Stimulated activated naive B cell treated with anti-CD40 and anti-IgM and Interleukin-4, amounts not matched to agents 10 μg/mL and 1 μg/mL and 100 μg/mL, for 72 hours (primary cell): ENCODE data around the gene SH3RF1.

Experiments
- ATAC-seq, 2 donors: fragments of 150-1000 bp; cut with Tn5 transposase; replicated peaks; 2 replicates each; pipeline ENCODE4 v1.10.0; 2021; ENCODE audit warnings: moderate library complexity in 1 of 2
- DNase-seq: peaks from one replicate; pipeline ENCODE4 v3.0.0; 2021
- H3K27ac Mint-ChIP-seq: one replicate; pipeline ENCODE4 v1.8.0; 2022; ENCODE audit warnings: mild to moderate bottlenecking, mixed read lengths
- H3K27me3 Mint-ChIP-seq, 2 donors: one replicate each; pipeline ENCODE4 v1.8.0; 2022; ENCODE audit warnings: mixed read lengths in 2 of 2
- H3K36me3 Mint-ChIP-seq, 2 donors: one replicate each; pipeline ENCODE4 v1.8.0; 2022; ENCODE audit warnings: mixed read lengths in 2 of 2, mild to moderate bottlenecking in 1 of 2
- H3K4me1 Mint-ChIP-seq, 2 donors: one replicate each; pipeline ENCODE4 v1.8.0; 2022; ENCODE audit warnings: mixed read lengths in 2 of 2, mild to moderate bottlenecking in 1 of 2
- H3K4me3 Mint-ChIP-seq, 2 donors: one replicate each; pipeline ENCODE4 v1.8.0; 2022; ENCODE audit warnings: mild to moderate bottlenecking in 2 of 2, mixed read lengths in 2 of 2, moderate library complexity in 1 of 2
- H3K9me3 Mint-ChIP-seq, 2 donors: one replicate each; pipeline ENCODE4 v1.8.0; 2022; ENCODE audit warnings: mixed read lengths in 2 of 2, mild to moderate bottlenecking in 1 of 2

The SH3RF1 gene

GRCh38 chr4:169251291-169252235 lies 19.2 kb downstream of the SH3RF1 start:
- ATAC-seq (no peak), DNase-seq (no peak)
- Mint-ChIP-seq H3K4me1 (peaks cover 2 to 9% of the 10 kb centered on the region in 2 donors), H3K27me3 (no peaks in the 10 kb centered on the region), H3K9me3 (peaks cover 0 to 3% of the 10 kb centered on the region in 2 donors), H3K36me3 (peaks cover 0 to 4% of the 10 kb centered on the region in 2 donors), H3K4me3 (no peak overlapping the region), H3K27ac (no peak overlapping the region)

- Mint-ChIP-seq H3K36me3 (peaks cover 0 to 4% of the 10 kb centered on the region in 2 donors), H3K9me3 (peaks cover 0 to 3% of the 10 kb centered on the region in 2 donors), H3K27me3 (no peaks in the 10 kb centered on the region), H3K4me3 (no peak overlapping the region), H3K27ac (no peak overlapping the region), H3K4me1 (peaks cover 2 to 9% of the 10 kb centered on the region in 2 donors)
- ATAC-seq (no peak), DNase-seq (no peak)
Measured at GRCh38 chr4:169250796-169251195, 20.0 kb downstream of the SH3RF1 start.

GRCh38 chr4:169249999-169250398 lies 20.8 kb downstream of the SH3RF1 start:
- Mint-ChIP-seq H3K4me3 (no peak overlapping the region), H3K27me3 (no peaks in the 10 kb centered on the region), H3K27ac (no peak overlapping the region), H3K4me1 (peaks cover 2 to 9% of the 10 kb centered on the region in 2 donors), H3K9me3 (peaks cover 0 to 3% of the 10 kb centered on the region in 2 donors), H3K36me3 (peaks cover 0 to 4% of the 10 kb centered on the region in 2 donors)
- ATAC-seq (no peak), DNase-seq (no peak)

- DNase-seq: no peak
- no peak overlapping the region for H3K4me3 Mint-ChIP-seq
- peaks cover 0 to 3% of the 10 kb centered on the region in 2 donors for H3K9me3 Mint-ChIP-seq
- H3K4me1 Mint-ChIP-seq: peaks cover 2 to 9% of the 10 kb centered on the region in 2 donors
- no peak overlapping the region for H3K27ac Mint-ChIP-seq
- peak in 1 of 2 donors; percentile 53 for ATAC-seq
- H3K36me3 Mint-ChIP-seq: peaks cover 0 to 4% of the 10 kb centered on the region in 2 donors
- no peaks in the 10 kb centered on the region for H3K27me3 Mint-ChIP-seq
Measured at GRCh38 chr4:169249214-169249973, 21.4 kb downstream of the SH3RF1 start.

- peaks cover 0 to 4% of the 10 kb centered on the region in 2 donors for H3K36me3 Mint-ChIP-seq
- H3K27ac Mint-ChIP-seq: no peak overlapping the region
- peaks cover 2 to 9% of the 10 kb centered on the region in 2 donors for H3K4me1 Mint-ChIP-seq
- H3K27me3 Mint-ChIP-seq: no peaks in the 10 kb centered on the region
- H3K4me3 Mint-ChIP-seq: no peak overlapping the region
- ATAC-seq (no peak), DNase-seq (no peak)
- H3K9me3 Mint-ChIP-seq: peaks cover 0 to 3% of the 10 kb centered on the region in 2 donors
Measured at GRCh38 chr4:169248645-169249044, 22.1 kb downstream of the SH3RF1 start.

GRCh38 chr4:169246957-169247396 lies 23.8 kb downstream of the SH3RF1 start:
- peaks cover 0 to 4% of the 10 kb centered on the region in 2 donors for H3K9me3 Mint-ChIP-seq
- H3K27ac Mint-ChIP-seq: no peak overlapping the region
- no peaks in the 10 kb centered on the region for H3K27me3 Mint-ChIP-seq
- peaks cover 2 to 9% of the 10 kb centered on the region in 2 donors for H3K4me1 Mint-ChIP-seq
- DNase-seq (no peak), ATAC-seq (no peak)
- H3K36me3 Mint-ChIP-seq: peaks cover 0 to 4% of the 10 kb centered on the region in 2 donors
- H3K4me3 Mint-ChIP-seq: no peak overlapping the region

- no peak overlapping the region for H3K27ac Mint-ChIP-seq
- DNase-seq (no peak), ATAC-seq (no peak)
- peaks cover 0 to 4% of the 10 kb centered on the region in 2 donors for H3K9me3 Mint-ChIP-seq
- H3K4me1 Mint-ChIP-seq: peaks cover 2 to 9% of the 10 kb centered on the region in 2 donors
- no peaks in the 10 kb centered on the region for H3K27me3 Mint-ChIP-seq
- no peak overlapping the region for H3K4me3 Mint-ChIP-seq
- peaks cover 0 to 4% of the 10 kb centered on the region in 2 donors for H3K36me3 Mint-ChIP-seq
Measured at GRCh38 chr4:169246279-169246678, 24.5 kb downstream of the SH3RF1 start.

GRCh38 chr4:169245061-169245460 lies 25.7 kb downstream of the SH3RF1 start:
- Mint-ChIP-seq H3K27me3 (no peaks in the 10 kb centered on the region), H3K27ac (no peak overlapping the region), H3K9me3 (peaks cover 0 to 4% of the 10 kb centered on the region in 2 donors), H3K4me3 (no peak overlapping the region), H3K36me3 (peaks cover 0 to 4% of the 10 kb centered on the region in 2 donors), H3K4me1 (peaks cover 2 to 9% of the 10 kb centered on the region in 2 donors)
- DNase-seq (no peak), ATAC-seq (no peak)

- Mint-ChIP-seq H3K27ac (no peak overlapping the region), H3K9me3 (peaks cover 0 to 4% of the 10 kb centered on the region in 2 donors), H3K36me3 (peaks cover 0 to 4% of the 10 kb centered on the region in 2 donors), H3K4me1 (no peaks in the 10 kb centered on the region), H3K27me3 (no peaks in the 10 kb centered on the region), H3K4me3 (no peak overlapping the region)
- DNase-seq: no peak
- ATAC-seq: no peak
Measured at GRCh38 chr4:169243825-169244609, 26.7 kb downstream of the SH3RF1 start.

- ATAC-seq (no peak), DNase-seq (no peak)
- Mint-ChIP-seq H3K9me3 (peaks cover 0 to 1% of the 10 kb centered on the region in 2 donors), H3K36me3 (no peaks in the 10 kb centered on the region), H3K4me1 (no peaks in the 10 kb centered on the region), H3K27ac (no peak overlapping the region), H3K4me3 (no peak overlapping the region), H3K27me3 (no peaks in the 10 kb centered on the region)
Measured at GRCh38 chr4:169241464-169241863, 29.3 kb downstream of the SH3RF1 start.

- Mint-ChIP-seq H3K27me3 (no peaks in the 10 kb centered on the region), H3K4me1 (no peaks in the 10 kb centered on the region), H3K27ac (no peak overlapping the region), H3K9me3 (peaks cover 0 to 1% of the 10 kb centered on the region in 2 donors), H3K36me3 (no peaks in the 10 kb centered on the region), H3K4me3 (no peak overlapping the region)
- ATAC-seq (no peak), DNase-seq (no peak)
Measured at GRCh38 chr4:169239221-169239905, 31.4 kb downstream of the SH3RF1 start.

- Mint-ChIP-seq H3K4me3 (no peak overlapping the region), H3K9me3 (peaks cover 0 to 1% of the 10 kb centered on the region in 2 donors), H3K36me3 (no peaks in the 10 kb centered on the region), H3K27me3 (no peaks in the 10 kb centered on the region), H3K4me1 (peaks cover 6% of the 10 kb centered on the region in 2 donors), H3K27ac (no peak overlapping the region)
- ATAC-seq (no peak), DNase-seq (no peak)
Measured at GRCh38 chr4:169238445-169238844, 32.3 kb downstream of the SH3RF1 start.

- ATAC-seq (no peak), DNase-seq (no peak)
- Mint-ChIP-seq H3K27ac (no peak overlapping the region), H3K9me3 (no peaks in the 10 kb centered on the region), H3K36me3 (no peaks in the 10 kb centered on the region), H3K4me3 (no peak overlapping the region), H3K27me3 (no peaks in the 10 kb centered on the region), H3K4me1 (peaks cover 6 to 7% of the 10 kb centered on the region in 2 donors)
Measured at GRCh38 chr4:169236873-169237626, 33.7 kb downstream of the SH3RF1 start.
